ENCODE results near the gene RILP.

RILP gene

GRCh38 chr17:1617620-1618174 is 32.0 kb downstream of the RILP start:
- TF ChIP-seq CTCF (IDR thresholded peaks at IDR 0.05; ENCODE audit: extremely low read depth, missing control alignments) = no peak
- no peak for DNase-seq (ENCODE audit: low spot score)

GRCh38 chr17:1616101-1616500 is 33.6 kb downstream of the RILP start:
- no peak for TF ChIP-seq CTCF (IDR thresholded peaks at IDR 0.05; ENCODE audit: extremely low read depth, missing control alignments)
- no peak for DNase-seq (ENCODE audit: low spot score)

GRCh38 chr17:1612400-1612799 is 37.3 kb downstream of the RILP start:
- no peak for DNase-seq (ENCODE audit: low spot score)
- no peak for TF ChIP-seq CTCF (IDR thresholded peaks at IDR 0.05; ENCODE audit: extremely low read depth, missing control alignments)

- TF ChIP-seq CTCF (IDR thresholded peaks at IDR 0.05; ENCODE audit: extremely low read depth, missing control alignments) = no peak
- no peak for DNase-seq (ENCODE audit: low spot score)
These were observed 38.0 kb downstream of the RILP start for GRCh38 chr17:1611715-1612114.

- DNase-seq (ENCODE audit: low spot score) = no peak
- TF ChIP-seq CTCF (IDR thresholded peaks at IDR 0.05; ENCODE audit: extremely low read depth, missing control alignments) = no peak
These were observed 41.0 kb downstream of the RILP start for GRCh38 chr17:1608676-1609075.

GRCh38 chr17:1607971-1608320 is 41.7 kb downstream of the RILP start:
- peak; percentile 12 for DNase-seq (ENCODE audit: low spot score)

GRCh38 chr17:1606352-1606985 is 43.2 kb downstream of the RILP start:
- no peak for TF ChIP-seq CTCF (IDR thresholded peaks at IDR 0.05; ENCODE audit: extremely low read depth, missing control alignments)
- peak; percentile 60 for DNase-seq (ENCODE audit: low spot score)

More at GRCh38 chr17:1607971-1608320, 41.7 kb downstream of the RILP start:
- no peak for TF ChIP-seq CTCF (IDR thresholded peaks at IDR 0.05; ENCODE audit: extremely low read depth, missing control alignments)

All from GM20000 (cell line).